GM13976 (cell line): ENCODE data around the gene CACNG5.

ENCODE experiments used
- DNase-seq: peaks from one replicate; pipeline ENCODE4 v3.0.0; 2012; ENCODE audit warnings: low spot score
- in situ Hi-C: fragments of 300-500 bp; cut with MboI; formaldehyde crosslinking; loops from one replicate; pipeline ENCODE4 v1.12.0; 2022; ENCODE audit warnings: low sequenced_read_pairs, mixed read lengths, inconsistent platforms; ENCODE audit not compliant: unreplicated experiment
- TF ChIP-seq, protein P1 (sequence below): IDR thresholded peaks from 2 replicates; pipeline ENCODE4 v1.5.1; 2012; ENCODE audit warnings: borderline replicate concordance, mild to moderate bottlenecking; ENCODE audit not compliant: insufficient read depth; ENCODE audit errors: extremely low read depth, missing control alignments, control extremely low read depth

The CACNG5 gene

DNA sequence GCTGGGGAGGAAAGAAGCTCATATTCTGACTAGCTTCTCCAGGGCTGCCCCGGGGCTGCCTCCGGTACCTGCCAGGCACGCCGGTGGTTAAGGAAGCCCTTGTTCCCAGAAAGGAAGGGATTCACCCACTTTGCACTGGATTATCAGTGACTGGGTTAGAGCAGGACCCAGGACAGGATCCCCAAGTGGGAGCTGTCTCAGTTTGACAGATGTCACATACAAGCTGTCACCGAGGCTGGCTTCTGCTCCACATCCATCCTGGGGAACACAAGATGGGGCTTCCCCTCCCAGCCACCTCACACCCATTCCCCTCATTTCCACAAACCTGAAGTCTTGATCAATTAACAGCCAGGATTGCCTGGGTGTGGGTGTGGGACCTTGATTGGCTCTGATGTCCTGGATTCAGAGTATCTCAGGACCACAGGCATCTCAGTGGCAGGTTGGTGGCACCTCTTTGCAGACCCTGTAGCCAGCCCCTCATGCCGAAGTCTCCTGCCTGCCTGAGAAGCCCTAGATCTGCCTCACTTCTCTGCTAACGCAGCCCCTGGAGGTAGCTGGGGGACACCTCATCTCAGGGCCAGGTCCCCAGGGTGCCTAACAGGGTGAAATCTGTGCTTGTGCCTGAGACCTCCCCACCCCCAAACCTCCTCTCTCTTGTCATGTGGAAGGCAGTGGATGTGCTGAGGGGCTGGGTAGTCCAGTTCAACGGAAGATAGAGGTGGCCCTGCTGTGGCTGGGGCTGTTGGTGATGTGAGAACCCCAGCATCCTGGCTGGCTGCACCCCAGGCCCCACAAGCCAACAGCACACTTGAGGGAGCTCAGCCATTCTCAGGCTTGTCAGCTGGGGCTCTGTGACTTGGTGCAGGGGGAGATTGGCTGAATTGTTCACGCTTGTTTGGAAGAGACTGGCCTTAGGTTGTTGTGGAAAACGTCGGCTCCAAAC is 1.4 kb downstream of the CACNG5 start:
- no peak for DNase-seq
- TF ChIP-seq, protein P1, sequence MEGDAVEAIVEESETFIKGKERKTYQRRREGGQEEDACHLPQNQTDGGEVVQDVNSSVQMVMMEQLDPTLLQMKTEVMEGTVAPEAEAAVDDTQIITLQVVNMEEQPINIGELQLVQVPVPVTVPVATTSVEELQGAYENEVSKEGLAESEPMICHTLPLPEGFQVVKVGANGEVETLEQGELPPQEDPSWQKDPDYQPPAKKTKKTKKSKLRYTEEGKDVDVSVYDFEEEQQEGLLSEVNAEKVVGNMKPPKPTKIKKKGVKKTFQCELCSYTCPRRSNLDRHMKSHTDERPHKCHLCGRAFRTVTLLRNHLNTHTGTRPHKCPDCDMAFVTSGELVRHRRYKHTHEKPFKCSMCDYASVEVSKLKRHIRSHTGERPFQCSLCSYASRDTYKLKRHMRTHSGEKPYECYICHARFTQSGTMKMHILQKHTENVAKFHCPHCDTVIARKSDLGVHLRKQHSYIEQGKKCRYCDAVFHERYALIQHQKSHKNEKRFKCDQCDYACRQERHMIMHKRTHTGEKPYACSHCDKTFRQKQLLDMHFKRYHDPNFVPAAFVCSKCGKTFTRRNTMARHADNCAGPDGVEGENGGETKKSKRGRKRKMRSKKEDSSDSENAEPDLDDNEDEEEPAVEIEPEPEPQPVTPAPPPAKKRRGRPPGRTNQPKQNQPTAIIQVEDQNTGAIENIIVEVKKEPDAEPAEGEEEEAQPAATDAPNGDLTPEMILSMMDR: no peak
- in situ Hi-C loops: no loop called here

DNA sequence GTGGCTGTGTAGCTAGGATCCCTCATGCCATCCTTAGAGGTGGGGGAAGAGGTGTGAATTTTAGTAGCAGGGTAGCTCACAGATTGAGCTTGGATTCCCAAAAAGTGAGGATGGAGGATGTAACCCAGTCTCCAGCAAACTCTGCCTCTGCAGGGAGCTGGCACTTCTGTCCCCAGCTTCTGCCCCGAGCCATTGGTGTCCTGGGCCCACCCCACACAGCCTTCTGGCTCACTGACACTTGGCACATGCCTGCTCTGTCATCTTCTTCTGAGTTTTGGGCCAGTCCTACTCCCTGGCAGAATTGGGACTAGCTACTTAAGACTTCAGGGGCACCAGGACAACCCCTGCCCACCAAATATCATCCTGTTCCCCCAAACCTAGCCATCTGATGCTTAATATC is 2.3 kb downstream of the CACNG5 start:
- in situ Hi-C loops: no loop called here
- no peak for DNase-seq
- TF ChIP-seq, protein P1: no peak

DNA sequence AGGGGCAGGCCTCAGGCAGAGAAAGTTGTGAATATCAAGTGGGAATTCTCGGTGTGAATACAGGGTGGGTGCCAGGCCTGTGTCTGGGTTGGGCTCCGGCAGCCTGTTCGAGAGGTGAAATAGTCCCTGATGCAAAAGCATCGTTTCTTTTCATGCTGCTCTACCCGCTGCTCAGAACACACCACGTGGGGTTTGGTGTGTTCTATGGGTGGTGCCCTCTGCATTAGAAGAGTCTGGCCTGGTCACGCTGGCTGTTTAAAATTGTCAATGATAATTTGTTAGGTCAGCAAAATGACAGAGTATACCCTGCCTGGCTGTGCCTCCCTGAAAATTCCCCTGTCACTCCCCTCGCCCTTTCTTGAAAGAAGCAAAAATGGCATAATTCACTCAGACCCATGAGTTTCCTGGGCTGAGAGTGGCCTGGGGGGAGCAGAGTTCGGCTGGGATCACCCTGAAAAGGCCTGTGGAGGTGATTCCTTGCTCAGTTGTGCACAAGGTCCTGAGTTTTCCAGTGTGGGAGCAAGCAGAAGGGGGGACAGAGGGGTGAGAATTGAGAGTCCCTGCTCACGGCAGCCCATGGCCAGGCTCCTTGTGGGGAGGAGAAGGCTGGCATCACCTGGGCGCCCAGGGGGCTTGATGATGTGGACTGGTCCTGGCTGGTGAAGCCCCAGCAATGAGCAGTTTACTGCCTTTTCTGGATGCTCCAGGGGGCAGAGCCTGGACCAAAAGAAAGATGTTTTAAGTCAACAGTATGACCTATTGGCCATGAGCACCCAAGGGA is 3.2 kb downstream of the CACNG5 start:
- in situ Hi-C loops: no loop called here
- TF ChIP-seq, protein P1: no peak
- DNase-seq: no peak

DNA sequence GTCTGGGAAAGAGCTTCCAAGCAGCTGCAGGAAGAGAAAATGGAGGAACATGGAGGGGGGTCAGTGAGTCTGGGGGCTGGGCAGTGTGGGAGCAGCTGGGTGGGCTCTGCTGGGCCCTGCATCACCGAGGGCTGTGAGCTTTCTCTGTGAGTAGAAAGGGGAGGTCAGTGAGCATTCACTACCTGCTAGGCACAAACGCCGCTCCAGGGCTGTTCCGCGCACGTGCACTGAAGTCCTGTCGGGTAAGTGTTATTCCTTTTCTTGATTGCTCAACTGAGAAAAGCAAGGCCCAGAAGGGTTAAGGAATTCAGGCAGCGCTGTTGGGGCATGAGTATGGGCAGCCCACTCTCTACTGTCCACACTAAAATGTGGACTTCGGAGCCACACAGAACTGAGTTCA is 4.7 kb downstream of the CACNG5 start:
- in situ Hi-C loops: no loop called here

GRCh38 chr17:66840061-66840460 is 5.1 kb downstream of the CACNG5 start:
- TF ChIP-seq, protein P1: no peak
- in situ Hi-C loops: no loop called here
- no peak for DNase-seq

More for the DNA sequence above, 4.7 kb downstream of the CACNG5 start:
- DNase-seq: no peak
- TF ChIP-seq, protein P1: no peak

GRCh38 chr17:66841328-66841727 is 6.4 kb downstream of the CACNG5 start:
- no peak for DNase-seq
- TF ChIP-seq, protein P1: no peak
- in situ Hi-C loops: no loop called here
